ENCODE measurements around the gene KDM3A.

DNA sequence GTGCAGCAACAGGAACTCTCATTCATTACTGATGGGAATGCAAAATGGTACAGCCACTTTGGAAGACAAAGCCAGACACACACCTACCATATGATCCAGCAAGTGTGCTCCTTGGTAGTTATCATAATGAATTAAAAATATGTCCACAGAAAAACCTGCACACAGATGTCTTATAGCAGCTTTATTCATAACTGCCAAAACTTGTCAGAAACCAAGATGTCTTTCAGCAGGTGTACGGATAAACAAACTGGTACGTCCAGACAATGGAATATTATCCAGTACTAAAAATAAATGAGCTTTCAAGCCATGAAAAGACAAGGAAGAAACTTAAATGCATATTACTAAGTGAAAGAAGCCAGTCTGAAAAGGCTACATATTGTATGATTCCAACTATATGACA, 71.7 kb downstream of the KDM3A start:
- TF ChIP-seq, protein P1, sequence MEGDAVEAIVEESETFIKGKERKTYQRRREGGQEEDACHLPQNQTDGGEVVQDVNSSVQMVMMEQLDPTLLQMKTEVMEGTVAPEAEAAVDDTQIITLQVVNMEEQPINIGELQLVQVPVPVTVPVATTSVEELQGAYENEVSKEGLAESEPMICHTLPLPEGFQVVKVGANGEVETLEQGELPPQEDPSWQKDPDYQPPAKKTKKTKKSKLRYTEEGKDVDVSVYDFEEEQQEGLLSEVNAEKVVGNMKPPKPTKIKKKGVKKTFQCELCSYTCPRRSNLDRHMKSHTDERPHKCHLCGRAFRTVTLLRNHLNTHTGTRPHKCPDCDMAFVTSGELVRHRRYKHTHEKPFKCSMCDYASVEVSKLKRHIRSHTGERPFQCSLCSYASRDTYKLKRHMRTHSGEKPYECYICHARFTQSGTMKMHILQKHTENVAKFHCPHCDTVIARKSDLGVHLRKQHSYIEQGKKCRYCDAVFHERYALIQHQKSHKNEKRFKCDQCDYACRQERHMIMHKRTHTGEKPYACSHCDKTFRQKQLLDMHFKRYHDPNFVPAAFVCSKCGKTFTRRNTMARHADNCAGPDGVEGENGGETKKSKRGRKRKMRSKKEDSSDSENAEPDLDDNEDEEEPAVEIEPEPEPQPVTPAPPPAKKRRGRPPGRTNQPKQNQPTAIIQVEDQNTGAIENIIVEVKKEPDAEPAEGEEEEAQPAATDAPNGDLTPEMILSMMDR (IDR thresholded peaks at IDR 0.05): no peak
- no peak for TF ChIP-seq POLR2A (IDR thresholded peaks at IDR 0.05)
